Brain microvascular endothelial cell (primary cell): ENCODE measurements around the gene PHF11.
A peak's percentile ranks its signal among the peaks of the same experiment; 100 is the strongest.
"Not testable (repeated sequence)": the region's sequence is repeated elsewhere in the genome, so short reads cannot be mapped to it uniquely, and the experiment has no call there.

Experiments used
- DNase-seq: peaks from one replicate; pipeline ENCODE4 v3.0.0-alpha.2; 2020
- H3K27ac ChIP-seq: fragments of 250-450 bp; sonication (Bioruptor Pico); 2 replicates; pipeline ENCODE4 v1.5.1; 2020; ENCODE audit warnings: mild to moderate bottlenecking, moderate library complexity
- H3K27me3 ChIP-seq: fragments of 250-450 bp; sonication (Bioruptor Pico); replicated peaks from 2 replicates; pipeline ENCODE4 v1.5.1; 2020; ENCODE audit warnings: mild to moderate bottlenecking
- H3K36me3 ChIP-seq: fragments of 250-450 bp; sonication (Bioruptor Pico); replicated peaks from 2 replicates; pipeline ENCODE4 v1.5.1; 2020; ENCODE audit warnings: mild to moderate bottlenecking
- H3K4me3 ChIP-seq: 2 replicates; pipeline ENCODE4 v1.5.1; 2011; ENCODE audit warnings: low read depth, mild to moderate bottlenecking, control low read depth, low read length, moderate library complexity
- in situ Hi-C: cut with HindIII; loops from 2 replicates; pipeline ENCODE4 v1.10.0; 2017; ENCODE audit warnings: low sequenced_read_pairs, low pct_ligation_motif_present
- TF ChIP-seq, protein P1 (sequence below): IDR thresholded peaks from 2 replicates; pipeline ENCODE4 v1.5.1; 2011; ENCODE audit warnings: low read depth, mild to moderate bottlenecking, moderate library complexity, low read length, control low read depth, inconsistent platforms; ENCODE audit errors: missing control alignments

The PHF11 gene

DNA sequence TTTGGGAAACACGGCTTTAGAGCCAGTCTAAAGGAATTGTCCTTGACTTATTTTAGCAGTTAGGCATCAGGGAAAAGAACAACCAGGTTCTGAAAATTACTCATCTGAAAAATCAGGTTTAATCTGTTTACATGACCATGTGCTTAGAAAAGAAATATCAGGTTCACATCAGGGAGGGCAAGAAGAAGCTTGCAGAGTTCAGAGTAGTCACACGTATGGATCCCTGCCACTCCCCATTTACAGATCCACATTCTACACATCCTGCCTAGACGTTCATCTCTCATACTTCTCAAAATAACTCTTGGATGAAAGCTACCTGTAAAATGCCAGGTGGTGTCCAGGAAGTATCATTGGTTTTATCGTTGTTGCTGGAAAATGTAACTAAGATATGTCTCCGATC is 14.0 kb upstream of the PHF11 start:
- in situ Hi-C loops = no loop called here
- H3K36me3 ChIP-seq = no peaks in the 10 kb centered on the region
- no peak overlapping the region for H3K27ac ChIP-seq
- TF ChIP-seq, protein P1, sequence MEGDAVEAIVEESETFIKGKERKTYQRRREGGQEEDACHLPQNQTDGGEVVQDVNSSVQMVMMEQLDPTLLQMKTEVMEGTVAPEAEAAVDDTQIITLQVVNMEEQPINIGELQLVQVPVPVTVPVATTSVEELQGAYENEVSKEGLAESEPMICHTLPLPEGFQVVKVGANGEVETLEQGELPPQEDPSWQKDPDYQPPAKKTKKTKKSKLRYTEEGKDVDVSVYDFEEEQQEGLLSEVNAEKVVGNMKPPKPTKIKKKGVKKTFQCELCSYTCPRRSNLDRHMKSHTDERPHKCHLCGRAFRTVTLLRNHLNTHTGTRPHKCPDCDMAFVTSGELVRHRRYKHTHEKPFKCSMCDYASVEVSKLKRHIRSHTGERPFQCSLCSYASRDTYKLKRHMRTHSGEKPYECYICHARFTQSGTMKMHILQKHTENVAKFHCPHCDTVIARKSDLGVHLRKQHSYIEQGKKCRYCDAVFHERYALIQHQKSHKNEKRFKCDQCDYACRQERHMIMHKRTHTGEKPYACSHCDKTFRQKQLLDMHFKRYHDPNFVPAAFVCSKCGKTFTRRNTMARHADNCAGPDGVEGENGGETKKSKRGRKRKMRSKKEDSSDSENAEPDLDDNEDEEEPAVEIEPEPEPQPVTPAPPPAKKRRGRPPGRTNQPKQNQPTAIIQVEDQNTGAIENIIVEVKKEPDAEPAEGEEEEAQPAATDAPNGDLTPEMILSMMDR = no peak
- no peak overlapping the region for H3K4me3 ChIP-seq
- DNase-seq = no peak
- H3K27me3 ChIP-seq = no peaks in the 10 kb centered on the region

DNA sequence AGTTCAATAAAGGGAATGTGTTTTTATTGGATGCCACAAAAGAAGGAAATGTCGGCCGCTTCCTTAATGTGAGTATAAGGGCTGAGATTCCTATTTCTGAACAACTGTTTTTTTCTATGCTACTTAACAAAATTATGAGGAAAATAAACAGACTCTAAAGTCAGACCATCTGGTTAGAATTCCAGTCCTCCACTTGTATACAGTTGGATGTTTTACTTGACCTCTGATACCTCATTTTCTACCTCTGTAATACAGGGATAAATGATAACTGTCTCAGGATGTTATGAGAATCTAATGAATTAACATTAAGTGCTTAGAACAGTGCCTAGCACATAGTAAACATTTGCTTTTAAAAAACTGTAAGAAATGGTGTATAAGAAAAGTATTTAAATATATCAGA is 7.2 kb upstream of the PHF11 start:
- no peaks in the 10 kb centered on the region for H3K27me3 ChIP-seq
- H3K36me3 ChIP-seq = no peaks in the 10 kb centered on the region
- DNase-seq = no peak
- H3K4me3 ChIP-seq = no peak overlapping the region
- TF ChIP-seq, protein P1 = no peak
- in situ Hi-C loops = no loop called here
- H3K27ac ChIP-seq = no peak overlapping the region

GRCh38 chr13:49494645-49495044 is 1.1 kb upstream of the PHF11 start:
- H3K36me3 ChIP-seq = no peaks in the 10 kb centered on the region
- no peak for DNase-seq
- no peak overlapping the region for H3K27ac ChIP-seq
- in situ Hi-C loops = no loop called here
- TF ChIP-seq, protein P1 = no peak
- H3K27me3 ChIP-seq = no peaks in the 10 kb centered on the region
- H3K4me3 ChIP-seq = peak overlapping the region; percentile 65

DNA sequence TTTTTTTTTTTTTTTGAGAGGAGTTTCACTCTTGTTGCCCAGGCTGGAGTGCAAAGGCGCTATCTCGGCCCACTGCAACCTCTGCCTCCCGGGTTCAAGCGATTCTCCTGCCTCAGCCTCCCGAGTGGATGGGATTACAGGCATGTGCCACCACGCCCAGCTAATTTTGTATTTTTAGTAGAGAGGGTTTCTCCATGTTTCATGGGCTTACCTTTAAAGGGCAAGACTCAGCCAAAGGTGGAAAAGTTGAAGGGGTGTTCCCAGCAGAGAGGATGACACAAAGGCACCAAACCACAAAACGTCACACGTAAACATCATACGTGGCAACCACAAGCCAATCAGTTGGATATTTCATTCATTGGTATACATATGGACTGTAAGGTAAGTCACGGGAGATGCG is 1.1 kb downstream of the PHF11 start:
- H3K27ac ChIP-seq, H3K4me3 ChIP-seq, H3K36me3 ChIP-seq, in situ Hi-C loops, DNase-seq, H3K27me3 ChIP-seq: not testable (repeated sequence)

- no peak for DNase-seq
- no peak overlapping the region for H3K4me3 ChIP-seq
- in situ Hi-C loops = no loop called here
- no peaks in the 10 kb centered on the region for H3K27me3 ChIP-seq
- TF ChIP-seq, protein P1 = no peak
- no peaks in the 10 kb centered on the region for H3K36me3 ChIP-seq
- no peak overlapping the region for H3K27ac ChIP-seq
Measured at GRCh38 chr13:49497272-49497671, 1.5 kb downstream of the PHF11 start.

DNA sequence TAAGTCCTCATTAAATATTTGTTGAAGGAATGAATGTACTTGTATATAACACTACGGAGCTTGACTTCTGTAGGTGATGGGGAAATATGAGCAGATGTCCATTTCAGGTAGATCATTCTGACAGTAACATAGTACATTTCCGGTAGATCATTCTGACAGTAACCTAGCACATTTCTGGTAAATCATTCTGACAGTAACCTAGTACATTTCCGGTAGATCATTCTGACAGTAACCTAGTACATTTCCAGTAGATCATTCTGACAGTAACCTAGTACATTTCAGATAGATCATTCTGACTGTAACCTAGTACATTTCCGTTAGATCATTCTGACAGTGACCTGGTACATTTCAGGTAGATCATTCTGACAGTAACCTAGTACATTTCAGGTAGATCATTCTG is 2.5 kb downstream of the PHF11 start:
- H3K27ac ChIP-seq = no peak overlapping the region
- no peaks in the 10 kb centered on the region for H3K27me3 ChIP-seq
- in situ Hi-C loops = no loop called here
- H3K36me3 ChIP-seq = no peaks in the 10 kb centered on the region
- TF ChIP-seq, protein P1 = no peak
- H3K4me3 ChIP-seq = no peak overlapping the region
- DNase-seq = no peak
